Activated T-helper 1 cell treated with anti-CD3 and anti-CD28 coated beads, Interleukin-2, amount 50 U/mL, for 16 hours (primary cell): ENCODE measurements around the gene ANKRD49.

Source experiments
- DNase-seq, 2 donors: peaks; one replicate each; pipeline ENCODE4 v3.0.0-alpha.2; 2020; ENCODE audit warnings: low read depth in 1 of 2, low spot score in 1 of 2

ANKRD49 gene

GRCh38 chr11:94543695-94544645, 50.2 kb downstream of the ANKRD49 start, which contains the start of gene FUT4:
Gene FUT4, plus strand, starts transcription at chr11:94543921. Its CDS starts 213 bp downstream, at chr11:94544134.
- DNase-seq: peak; percentile 46 to 58

GRCh38 chr11:94544646-94545263, 51.0 kb downstream of the ANKRD49 start:
- peak in 1 of 2 donors; percentile 1 for DNase-seq

GRCh38 chr11:94545264-94546161, 51.7 kb downstream of the ANKRD49 start:
- no peak for DNase-seq

GRCh38 chr11:94546162-94546470, 52.3 kb downstream of the ANKRD49 start:
- no peak for DNase-seq

- no peak for DNase-seq
These were observed 53.1 kb downstream of the ANKRD49 start for GRCh38 chr11:94546886-94547285.

- DNase-seq: no peak
These were observed 55.4 kb downstream of the ANKRD49 start for GRCh38 chr11:94549146-94549545.
